ENCODE results near the gene EFCAB5.

GRCh38 chr17:29918922-29919856 lies 22.2 kb upstream of the EFCAB5 start:
- TF ChIP-seq EZH2 (IDR thresholded peaks at IDR 0.05), result no peak
- no peak for TF ChIP-seq CTCF (IDR thresholded peaks at IDR 0.05)
- TF ChIP-seq EZH2phosphoT487 (IDR thresholded peaks at IDR 0.05), result no peak
